GM18517 (cell line): ENCODE measurements around the gene CUX1.
"Not testable (repeated sequence)": the region's sequence is repeated elsewhere in the genome, so short reads cannot be mapped to it uniquely, and the experiment has no call there.

Experiments used
- ATAC-seq: cut with Tn5 transposase; IDR thresholded peaks from one replicate; pipeline ENCODE4 v1.9.1; 2021; ENCODE audit warnings: mild to moderate bottlenecking, moderate library complexity; ENCODE audit not compliant: unreplicated experiment

The CUX1 gene

DNA sequence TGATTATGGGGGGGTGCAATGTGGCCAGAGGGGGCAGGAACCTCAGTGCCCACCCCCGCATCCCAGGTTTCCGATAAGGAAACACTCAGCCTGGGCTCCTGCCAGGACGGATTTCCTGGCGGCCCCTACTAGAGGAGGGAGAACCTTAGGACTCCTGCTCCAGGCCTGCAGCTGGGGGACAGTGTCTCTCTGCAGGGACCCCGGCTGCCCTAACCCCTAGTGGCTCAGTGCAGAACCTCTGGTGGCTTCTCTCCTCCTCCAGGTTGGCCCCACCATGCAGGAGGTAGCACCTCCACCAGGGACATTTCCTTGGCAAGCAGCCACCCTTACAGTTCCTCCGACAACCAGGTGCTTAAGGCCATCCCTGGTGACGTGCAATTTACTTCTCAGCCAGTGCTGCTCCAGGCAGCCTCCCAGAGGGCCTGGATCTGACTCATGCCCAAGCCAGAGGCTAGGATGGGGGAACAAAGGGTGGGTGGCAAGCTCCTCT, 501.1 kb downstream of the CUX1 start:
- ATAC-seq: no peak

DNA sequence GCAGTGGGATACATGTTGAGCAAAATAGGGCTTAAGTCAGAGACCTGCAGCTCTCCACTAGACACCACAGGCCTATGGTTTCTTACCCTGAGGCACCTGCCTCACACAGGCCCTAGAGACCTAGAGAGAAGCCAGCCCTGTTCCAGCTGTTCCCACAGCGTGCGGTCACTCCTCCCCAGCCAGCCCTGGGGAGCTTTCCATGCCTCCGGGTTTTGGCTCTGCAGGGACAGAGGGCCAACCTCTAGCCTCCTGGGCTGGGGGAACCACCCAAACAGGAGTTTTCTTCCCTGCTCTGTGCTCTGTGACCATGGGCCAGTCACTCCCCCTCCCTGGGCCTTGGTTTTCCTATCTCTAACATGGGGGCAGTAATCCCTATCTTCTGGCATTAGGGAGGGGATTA, 502.2 kb downstream of the CUX1 start:
- no peak for ATAC-seq

DNA sequence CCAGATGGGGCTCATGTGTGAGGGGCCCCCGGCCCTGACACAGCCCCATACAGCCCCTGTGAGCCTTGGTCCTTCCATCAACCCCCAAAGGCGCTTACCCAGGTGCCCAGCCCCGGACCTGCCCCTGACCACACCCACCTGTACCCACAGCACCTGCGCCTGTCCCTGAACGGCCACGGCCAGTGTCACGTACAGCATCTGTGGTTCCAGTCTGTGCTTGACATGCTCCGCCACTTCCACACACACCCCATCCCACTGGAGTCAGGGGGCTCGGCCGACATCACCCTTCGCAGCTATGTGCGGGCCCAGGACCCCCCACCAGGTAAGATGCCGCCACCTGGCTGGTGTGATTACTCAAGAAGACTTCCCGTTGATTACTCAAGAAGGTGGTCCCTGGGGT, 502.8 kb downstream of the CUX1 start:
- ATAC-seq: no peak

DNA sequence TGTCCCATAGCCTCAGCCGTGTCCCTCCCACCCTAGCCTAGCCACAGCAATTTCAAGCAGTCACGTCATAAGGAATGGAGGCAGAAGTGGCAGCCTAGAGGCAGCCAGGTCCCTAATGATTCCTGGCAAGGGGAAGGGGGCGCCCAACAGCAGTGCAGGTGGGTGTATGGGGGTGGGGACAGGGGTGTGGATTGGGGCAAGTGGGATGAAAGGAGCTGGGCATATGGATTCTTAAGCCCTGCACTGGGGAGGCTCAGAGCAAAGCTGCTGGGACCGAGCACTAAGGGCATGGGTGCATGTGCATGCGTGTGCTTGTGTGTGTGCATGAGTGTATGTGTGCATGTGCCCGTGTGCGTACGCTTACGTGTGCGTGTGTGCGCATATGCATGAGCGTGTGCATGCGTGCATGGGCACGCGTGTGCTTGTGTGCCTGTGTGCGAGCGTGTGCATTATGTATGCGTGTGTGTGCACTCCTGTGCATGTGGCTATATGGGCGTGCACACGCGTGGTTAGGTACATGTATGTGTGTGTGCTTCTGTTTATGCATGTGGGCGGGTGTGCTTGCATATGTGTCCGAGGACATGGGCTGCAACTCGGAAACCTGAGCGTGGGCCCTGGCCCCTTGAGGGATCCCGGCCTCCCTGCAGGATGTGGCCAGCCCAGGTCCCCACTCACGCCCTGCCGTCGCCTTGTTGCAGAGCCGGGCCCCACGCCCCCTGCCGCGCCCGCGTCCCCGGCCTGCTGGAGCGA, 503.4 kb downstream of the CUX1 start:
- no peak for ATAC-seq

DNA sequence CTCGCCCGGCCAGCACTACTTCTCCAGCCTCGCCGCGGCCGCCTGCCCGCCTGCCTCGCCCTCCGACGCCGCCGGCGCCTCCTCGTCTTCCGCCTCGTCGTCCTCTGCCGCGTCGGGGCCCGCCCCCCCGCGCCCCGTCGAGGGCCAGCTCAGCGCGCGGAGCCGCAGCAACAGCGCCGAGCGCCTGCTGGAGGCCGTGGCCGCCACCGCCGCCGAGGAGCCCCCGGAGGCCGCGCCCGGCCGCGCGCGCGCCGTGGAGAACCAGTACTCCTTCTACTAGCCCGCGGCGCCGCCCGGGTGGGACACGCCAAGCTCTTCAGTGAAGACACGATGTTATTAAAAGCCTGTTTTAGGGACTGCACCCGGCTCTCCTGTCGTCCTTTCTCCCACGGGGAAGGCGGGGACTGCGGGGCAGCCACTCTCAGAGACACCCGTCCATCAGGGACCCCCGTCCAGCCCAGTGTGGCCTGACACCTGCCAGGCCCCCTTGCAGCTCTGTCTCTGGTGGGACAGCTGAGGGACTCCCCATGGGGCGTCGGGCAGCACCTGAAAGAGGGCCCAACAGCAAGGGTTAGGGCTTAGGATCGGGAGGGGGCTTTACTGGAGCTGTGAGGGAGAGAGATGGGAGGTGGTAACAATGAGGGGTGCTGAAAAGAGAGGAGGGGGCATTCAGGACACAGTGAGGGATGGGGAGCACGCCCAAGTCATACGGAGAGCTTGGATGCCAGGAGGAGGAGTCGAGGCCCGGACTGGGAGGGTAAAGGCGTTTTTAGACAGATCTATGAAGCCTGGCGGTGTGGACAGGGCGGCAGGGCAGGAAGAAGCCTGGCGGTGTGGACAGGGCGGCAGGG, 504.1 kb downstream of the CUX1 start:
- no peak for ATAC-seq

DNA sequence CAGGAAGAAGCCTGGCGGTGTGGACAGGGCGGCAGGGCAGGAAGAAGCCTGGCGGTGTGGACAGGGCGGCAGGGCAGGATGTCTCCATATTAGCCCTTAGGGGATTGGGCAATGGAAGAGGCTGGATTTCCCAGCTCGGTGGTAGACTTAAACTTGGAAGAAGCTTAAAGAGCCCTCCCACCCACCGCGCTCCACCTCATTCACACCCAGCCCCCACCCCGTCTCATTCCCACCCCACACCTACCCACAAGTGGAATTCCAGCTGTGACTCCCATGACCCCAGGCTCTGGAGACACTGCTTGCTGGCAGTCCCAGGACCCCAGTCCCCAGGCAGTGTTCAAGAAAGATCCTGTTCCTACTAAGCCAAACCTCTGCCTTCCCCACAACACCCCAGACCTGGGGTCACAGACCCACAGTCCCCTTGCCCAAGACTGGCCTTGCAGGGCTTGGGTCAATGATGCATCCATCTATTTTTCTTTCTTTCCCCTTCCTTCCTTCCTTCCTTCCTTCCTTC, 504.8 kb downstream of the CUX1 start:
- no peak for ATAC-seq

DNA sequence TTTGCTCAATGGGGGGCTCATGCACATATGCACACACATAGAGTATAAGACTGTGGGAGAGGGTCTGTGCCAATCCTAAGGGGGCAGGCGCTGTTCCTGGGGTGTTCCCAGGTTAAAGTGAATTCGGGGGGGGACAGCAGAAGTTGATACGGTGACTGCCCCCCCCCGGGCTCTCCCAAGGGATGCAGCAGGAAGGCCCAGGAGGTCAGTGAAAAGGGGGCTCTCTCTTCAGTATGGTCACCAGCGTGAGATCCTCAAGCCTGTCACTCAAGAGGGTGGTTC, 506.4 kb downstream of the CUX1 start:
- no peak for ATAC-seq

DNA sequence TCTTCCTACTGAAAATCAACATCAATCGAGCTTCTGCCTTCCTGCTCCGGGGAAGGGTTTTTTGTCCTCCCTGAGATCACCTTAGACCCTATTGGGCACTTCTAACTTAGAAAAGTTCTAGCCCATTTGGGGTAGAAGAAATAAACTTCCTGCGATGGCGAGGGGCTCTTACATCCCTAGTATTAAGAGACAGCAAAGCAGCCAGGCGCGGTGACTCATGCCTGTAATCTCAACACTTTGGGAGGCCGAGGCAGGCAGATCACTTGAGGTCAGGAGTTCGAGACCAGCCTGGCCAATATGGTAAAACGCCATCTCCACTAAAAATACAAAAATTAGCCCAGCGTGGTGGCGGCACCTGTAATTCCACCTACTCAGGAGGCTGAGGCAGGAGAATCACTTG, 507.7 kb downstream of the CUX1 start:
- not testable (repeated sequence) for ATAC-seq

DNA sequence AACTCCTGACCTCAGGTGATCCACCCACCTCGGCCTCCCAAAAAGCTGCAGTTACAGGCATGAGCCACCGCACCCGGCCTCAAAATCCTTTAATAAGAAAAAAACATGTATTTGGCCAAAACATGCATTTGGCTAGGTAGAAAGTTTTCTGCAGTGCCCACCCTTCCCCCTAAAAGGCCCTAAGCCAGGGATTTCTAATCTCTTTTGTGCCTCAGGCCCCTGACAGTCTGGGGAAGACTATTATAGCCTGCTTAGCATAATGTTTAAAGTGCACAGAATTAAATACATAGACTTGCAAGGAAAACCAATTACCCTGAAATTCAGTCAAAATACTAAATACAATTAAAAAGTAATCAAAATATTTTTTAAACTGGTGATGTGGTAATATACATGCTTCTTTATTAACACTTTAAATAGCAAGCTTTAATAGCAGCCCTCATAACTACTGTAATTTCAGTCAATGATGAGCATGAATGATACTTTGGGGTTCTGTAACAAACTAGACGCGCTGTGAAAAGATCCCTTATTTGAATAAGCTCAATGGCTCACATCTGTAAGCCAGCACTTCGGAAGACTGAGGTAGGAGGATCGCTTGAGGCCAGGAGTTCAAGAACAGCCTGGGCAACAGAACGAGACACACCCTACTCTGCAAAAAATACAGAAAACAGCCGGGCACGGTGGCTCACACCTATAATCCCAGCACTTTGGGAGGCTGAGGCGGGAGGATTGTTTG, 508.9 kb downstream of the CUX1 start:
- no peak for ATAC-seq

DNA sequence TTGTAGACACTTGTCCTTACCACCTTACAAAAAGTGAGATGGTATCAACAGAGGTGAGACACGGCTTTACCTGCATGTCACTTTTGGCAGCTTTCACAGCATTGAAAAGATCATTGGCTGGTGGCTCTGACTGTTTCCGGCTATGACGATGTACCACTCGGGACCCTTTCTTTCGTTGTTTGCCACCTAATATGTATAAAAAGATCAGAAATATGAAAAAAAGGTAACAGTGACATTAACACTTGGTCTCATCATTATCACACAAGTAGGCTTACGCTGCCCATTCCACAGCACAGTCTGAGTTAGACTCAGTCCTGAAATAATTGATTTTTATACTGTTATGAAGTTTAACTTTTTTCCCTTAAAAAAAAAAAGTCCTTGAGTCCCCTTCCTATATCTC, 509.8 kb downstream of the CUX1 start:
- ATAC-seq: not testable (repeated sequence)

DNA sequence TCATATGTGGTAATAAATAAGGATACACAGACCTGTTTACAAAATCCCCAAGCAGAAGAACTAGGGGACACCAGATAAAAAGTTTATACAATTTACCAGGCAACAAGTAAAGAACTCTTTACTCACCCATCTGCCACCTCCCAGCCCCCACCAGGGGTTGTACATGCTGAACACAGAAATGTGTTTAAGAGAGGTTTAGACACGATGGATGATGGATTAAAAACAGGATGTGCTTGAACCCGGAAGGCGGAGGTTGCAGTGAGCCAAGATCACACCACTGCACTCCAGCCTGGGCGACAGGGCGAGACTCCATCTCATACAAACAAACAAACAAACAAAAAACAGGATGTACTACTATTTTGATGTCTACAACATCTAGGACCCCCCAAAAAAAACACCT, 511.4 kb downstream of the CUX1 start:
- not testable (repeated sequence) for ATAC-seq

DNA sequence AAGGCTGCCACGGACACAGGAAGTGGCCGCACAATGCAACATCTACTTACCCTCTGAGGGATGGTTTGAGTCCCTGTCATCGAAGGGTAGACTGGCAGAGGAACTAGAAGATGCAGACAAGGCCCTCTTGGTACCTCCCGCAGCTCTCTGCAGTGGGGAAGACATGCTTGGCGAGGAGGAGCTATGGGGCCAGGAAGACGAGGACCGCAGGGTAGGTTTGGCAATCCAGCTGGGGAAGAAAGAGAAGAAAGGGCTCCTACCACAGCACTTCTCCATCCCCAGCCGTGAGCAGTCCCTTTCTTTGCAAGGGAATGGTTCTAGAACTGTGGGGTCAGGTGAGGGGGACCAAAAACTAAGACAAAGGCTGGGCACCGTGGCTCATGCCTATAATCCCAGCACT, 511.9 kb downstream of the CUX1 start:
- not testable (repeated sequence) for ATAC-seq

DNA sequence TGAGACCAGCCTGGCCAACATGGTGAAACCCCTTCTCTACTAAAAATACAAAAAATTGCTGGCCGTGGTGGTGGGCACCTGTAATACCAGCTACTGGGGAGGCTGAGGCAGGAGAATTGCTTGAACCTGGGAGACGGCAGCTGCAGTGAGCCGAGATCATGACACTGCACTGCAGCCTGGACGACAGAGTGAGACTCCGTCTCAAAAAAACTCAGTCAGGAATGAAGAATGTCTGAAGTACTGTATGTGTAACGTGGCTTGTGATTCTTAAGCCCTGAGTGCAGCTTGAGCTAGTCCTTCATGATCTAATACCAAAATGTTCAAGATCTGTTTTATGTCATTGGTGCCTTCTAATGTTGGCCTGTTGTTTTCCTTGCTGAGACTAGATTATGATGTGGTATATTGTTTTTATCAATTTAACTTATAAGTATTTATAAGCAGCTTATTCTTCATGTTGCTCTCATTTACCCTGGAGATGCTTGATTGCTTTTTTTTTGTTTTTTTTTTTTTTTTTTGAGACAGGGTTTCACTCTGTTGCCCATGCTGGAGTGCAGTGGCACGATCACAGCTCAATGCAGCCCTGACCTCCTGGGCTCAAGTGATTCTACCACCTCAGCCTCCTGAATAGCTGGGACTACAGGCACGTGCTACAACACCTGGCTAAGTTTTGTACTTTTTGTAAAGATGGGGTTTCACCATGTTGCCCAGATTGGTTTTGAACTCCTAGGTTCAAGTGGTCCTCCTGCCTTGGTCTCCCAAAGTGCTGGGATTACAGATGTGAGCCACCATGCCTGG, 513.4 kb downstream of the CUX1 start:
- ATAC-seq: not testable (repeated sequence)
